Hippocampal formation (tissue), 2 donors: ENCODE measurements around the gene TBC1D10A.
A peak's percentile ranks its signal among the peaks of the same experiment; 100 is the strongest.

Experiments
- DNase-seq, 2 donors: peaks; one replicate each; lab custom pipeline; 2025; lab: John Stamatoyannopoulos, UW

Gene TBC1D10A

GRCh38 chr22:30326706-30327362 lies at the start of gene TBC1D10A:
Gene TBC1D10A (minus strand): TSS chr22:30326941. CDS start chr22:30326881, 60 bp downstream.
- DNase-seq = peak; percentile 74 to 75

GRCh38 chr22:30375312-30375849 lies 48.6 kb upstream of the TBC1D10A start:
- DNase-seq = no peak

GRCh38 chr22:30373331-30374325 lies 46.9 kb upstream of the TBC1D10A start:
- no peak for DNase-seq

DNA sequence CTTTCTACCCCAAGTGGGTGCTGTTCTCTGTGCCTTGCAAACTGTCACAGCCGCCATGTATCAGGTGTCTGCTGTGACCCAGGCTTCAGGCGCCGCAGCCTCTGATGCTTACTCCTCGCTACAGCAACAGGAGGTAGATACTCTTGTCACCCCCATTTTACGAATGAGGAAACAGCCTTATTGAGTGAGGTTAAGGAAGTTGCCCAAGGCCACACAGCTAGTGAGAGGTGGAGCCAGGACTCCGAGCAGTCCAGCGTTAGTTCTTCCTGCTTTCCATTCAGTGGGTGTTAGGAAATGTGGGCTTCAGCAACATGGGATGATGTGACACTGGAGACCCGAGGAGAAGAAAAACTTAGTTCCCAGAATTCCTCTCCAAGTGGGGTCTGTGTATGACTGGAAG lies 46.2 kb upstream of the TBC1D10A start:
- no peak for DNase-seq

- DNase-seq = no peak
Measured at GRCh38 chr22:30371981-30372380, 45.2 kb upstream of the TBC1D10A start.

- DNase-seq = no peak
Measured at GRCh38 chr22:30371321-30371720, 44.6 kb upstream of the TBC1D10A start.

- no peak for DNase-seq
Measured at GRCh38 chr22:30370641-30371230, 44.0 kb upstream of the TBC1D10A start.

- DNase-seq = no peak
Measured at GRCh38 chr22:30368420-30368819, 41.7 kb upstream of the TBC1D10A start.

GRCh38 chr22:30365891-30366290 lies 39.1 kb upstream of the TBC1D10A start:
- no peak for DNase-seq

DNA sequence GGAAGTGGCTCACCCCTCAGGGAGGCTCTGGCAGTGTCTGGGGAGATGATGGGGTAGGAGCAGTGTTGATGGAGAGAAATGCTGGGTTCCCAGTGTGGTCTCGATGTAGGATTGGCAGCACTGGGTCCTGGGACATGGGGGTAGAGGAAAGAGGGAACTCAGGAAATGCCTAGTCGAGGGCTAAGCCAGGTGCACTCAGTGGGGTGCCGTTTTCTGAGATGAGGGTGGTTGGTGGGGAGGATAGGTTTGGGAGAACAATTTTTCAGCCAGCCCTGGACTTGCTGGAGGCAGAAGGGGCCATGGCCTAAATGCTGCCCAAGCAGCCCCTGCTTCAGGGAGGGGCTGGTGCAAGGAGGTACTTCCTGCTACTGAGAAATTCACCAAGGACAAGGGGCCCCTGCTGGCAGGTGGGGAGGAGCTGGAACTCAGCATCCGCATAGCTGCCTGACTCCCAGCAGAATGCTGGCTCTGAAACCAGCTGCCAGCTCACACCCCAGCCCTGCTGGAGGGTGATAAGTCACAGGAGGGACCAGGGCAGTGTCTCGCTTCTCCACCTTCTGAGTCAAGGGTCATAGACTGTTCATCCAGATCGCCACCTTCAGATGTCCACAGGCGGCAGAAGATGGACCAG lies 36.0 kb upstream of the TBC1D10A start:
- DNase-seq = no peak

- DNase-seq = no peak
Measured at GRCh38 chr22:30361916-30362650, 35.3 kb upstream of the TBC1D10A start.

DNA sequence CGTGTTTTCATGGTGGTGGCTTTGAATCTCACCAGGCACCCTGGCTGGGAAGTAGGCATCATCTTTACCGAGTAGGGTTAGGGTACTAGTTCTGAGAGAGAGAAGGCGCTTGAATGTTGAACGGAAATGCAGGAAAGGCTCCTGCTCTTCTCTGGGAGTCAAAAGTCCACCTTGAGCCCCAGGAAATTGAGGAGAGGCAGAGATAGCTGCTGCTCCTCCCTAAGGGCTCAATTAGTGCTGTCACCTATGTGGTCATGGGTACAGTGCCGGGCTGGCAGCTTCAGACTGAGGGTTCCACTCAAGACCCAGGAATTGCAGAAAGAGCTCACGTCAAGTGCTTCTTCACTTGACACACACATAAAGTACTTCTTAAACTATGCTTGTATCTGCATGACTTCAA lies 31.8 kb upstream of the TBC1D10A start:
- no peak for DNase-seq

GRCh38 chr22:30357650-30358215 lies 31.0 kb upstream of the TBC1D10A start:
- no peak for DNase-seq

GRCh38 chr22:30357236-30357570 lies 30.5 kb upstream of the TBC1D10A start:
- no peak for DNase-seq

DNA sequence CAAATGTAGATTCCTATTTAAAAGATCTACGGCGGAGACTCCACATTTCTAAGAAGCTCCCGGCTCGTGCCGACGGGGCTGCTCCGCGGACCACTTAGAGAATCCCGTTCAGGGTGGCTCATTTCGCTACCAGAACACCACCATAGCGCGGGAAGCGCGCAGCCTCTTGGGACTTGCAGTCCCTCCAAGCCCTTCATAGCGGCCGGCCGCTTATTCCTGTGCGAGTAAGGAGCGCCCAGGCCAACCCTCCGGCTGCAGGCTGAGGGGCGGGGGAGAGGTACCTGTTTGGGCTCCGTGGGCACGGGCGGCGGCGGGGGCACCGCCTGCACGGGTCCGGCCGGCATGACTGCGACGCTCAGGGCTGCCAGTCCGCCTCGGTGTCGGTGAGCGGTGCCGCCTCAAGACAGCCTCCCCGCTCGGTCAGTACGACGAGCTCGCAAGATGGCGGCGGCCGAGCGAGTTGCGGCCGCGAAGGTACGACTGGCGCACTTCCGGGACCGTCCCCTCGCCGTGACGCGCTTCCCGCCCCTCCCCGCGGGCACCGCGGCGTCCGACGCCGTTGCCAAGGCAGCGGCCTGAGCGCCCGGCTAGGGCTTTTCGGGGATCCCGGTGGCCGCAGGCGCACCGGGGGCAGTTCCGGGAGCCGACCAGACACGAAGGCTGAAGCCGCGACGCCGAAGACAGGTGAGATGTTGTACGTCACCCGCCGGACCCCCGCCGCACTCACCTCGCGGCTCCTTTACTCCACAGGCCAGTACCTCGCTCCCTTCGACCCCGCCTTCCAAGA lies 29.9 kb upstream of the TBC1D10A start, which contains the start of the genes CCDC157 and SF3A1:
TSS of gene CCDC157 (plus strand) at position 559 of the 787 bp plus-strand sequence. CDS start 8,994 bp downstream, outside the sequence.
TSS of gene SF3A1 (minus strand) at position 446 of the 787 bp plus-strand sequence. CDS start at position 344, 102 bp downstream.
- DNase-seq = peak; percentile 86 to 89

GRCh38 chr22:30354644-30355043 lies 27.9 kb upstream of the TBC1D10A start:
- no peak for DNase-seq

- DNase-seq = no peak
Measured at GRCh38 chr22:30351226-30351625, 24.5 kb upstream of the TBC1D10A start.

GRCh38 chr22:30348809-30349208 lies 22.1 kb upstream of the TBC1D10A start:
- no peak for DNase-seq

DNA sequence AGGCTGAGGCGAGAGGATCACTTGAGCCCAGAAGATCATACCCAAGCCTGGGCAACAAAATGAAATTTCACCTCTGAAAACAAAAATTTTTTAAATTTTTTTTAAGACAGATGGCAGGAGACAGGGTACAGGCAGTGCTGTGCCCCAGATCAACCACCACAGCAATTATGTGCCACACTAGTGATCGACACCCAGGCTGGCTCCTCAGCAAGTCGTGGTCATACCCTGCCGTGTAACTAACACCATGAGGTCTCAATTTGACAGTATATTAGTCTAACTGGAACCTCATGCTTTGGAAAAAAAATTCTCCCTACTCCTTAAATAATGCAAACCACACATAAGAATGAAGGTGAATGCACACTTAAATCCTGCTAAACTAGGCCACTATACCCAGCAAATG lies 21.7 kb upstream of the TBC1D10A start:
- no peak for DNase-seq
